Calu3 (cell line): ENCODE measurements around the gene RAMP3. TPM values are rescaled to one million over a fixed set of nuclear protein-coding genes. Genes with fewer than 3 reads are reported as not detected.
A peak's percentile ranks its signal among the peaks of the same experiment; 100 is the strongest.

Experiments used
- Bru-seq: library from RNA; stranded (reverse); fragments of 400-500 nt; gene quantifications from one replicate; lab custom pipeline; 2021; lab: Mats Ljungman, UMichigan
- BruChase-seq, 2 experiments: library from RNA; stranded (reverse); fragments of 400-500 nt; gene quantifications; one replicate each; lab custom pipeline; 2021; lab: Mats Ljungman, UMichigan
- BruUV-seq: library from RNA; stranded (reverse); fragments of 400-500 nt; replicated peaks from 2 replicates; lab custom pipeline; 2021; lab: Mats Ljungman, UMichigan
- CTCF ChIA-PET: fragments of 300-600 bp; sonication (Branson Sonifier 250); formaldehyde crosslinking; loops from one replicate; lab custom pipeline; 2022; ENCODE audit warnings: antibody characterized with exemption; lab: Charles Lee
- DNase-seq: peaks from one replicate; pipeline ENCODE4 v3.0.0; 2022
- H3K27ac Mint-ChIP-seq: one replicate; pipeline ENCODE4 v1.8.0; 2022; ENCODE audit warnings: mixed read lengths; ENCODE audit not compliant: unreplicated experiment
- H3K27me3 Mint-ChIP-seq: one replicate; pipeline ENCODE4 v1.8.0; 2022; ENCODE audit warnings: mixed read lengths; ENCODE audit not compliant: unreplicated experiment
- H3K36me3 Mint-ChIP-seq: one replicate; pipeline ENCODE4 v1.8.0; 2022; ENCODE audit warnings: mild to moderate bottlenecking, moderate library complexity, mixed read lengths; ENCODE audit not compliant: insufficient read depth, unreplicated experiment
- H3K4me1 Mint-ChIP-seq: one replicate; pipeline ENCODE4 v1.8.0; 2022; ENCODE audit warnings: mild to moderate bottlenecking, low read depth, mixed read lengths; ENCODE audit not compliant: unreplicated experiment
- H3K4me3 Mint-ChIP-seq: one replicate; pipeline ENCODE4 v1.8.0; 2022; ENCODE audit warnings: mild to moderate bottlenecking, low read depth, moderate library complexity, mixed read lengths; ENCODE audit not compliant: unreplicated experiment
- H3K9me3 Mint-ChIP-seq: one replicate; pipeline ENCODE4 v1.8.0; 2022; ENCODE audit warnings: low read depth, mixed read lengths; ENCODE audit not compliant: unreplicated experiment
- intact Hi-C: fragments of 100-400 bp; cut with micrococcal nuclease; formaldehyde crosslinking; loops from one replicate; pipeline ENCODE4 v1.10.0; 2022; ENCODE audit not compliant: unreplicated experiment
- long read RNA-seq: library from polyadenylated mRNA; stranded (forward); transcript quantifications from one replicate; pipeline ENCODE4 v2.0.0, GENCODE V29; 2022
- total RNA-seq: library from RNA; stranded (reverse); gene quantifications from 2 replicates; pipeline ENCODE4 v1.2.3, GENCODE V29; 2022
- TF ChIP-seq, protein P1 (sequence below): fragments of 200-600 bp; IDR thresholded peaks from one replicate; pipeline ENCODE4 v1.8.0; 2022; ENCODE audit warnings: antibody characterized with exemption; ENCODE audit not compliant: unreplicated experiment

The RAMP3 gene, protein sequence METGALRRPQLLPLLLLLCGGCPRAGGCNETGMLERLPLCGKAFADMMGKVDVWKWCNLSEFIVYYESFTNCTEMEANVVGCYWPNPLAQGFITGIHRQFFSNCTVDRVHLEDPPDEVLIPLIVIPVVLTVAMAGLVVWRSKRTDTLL
- total RNA-seq: not detected in 2 replicates
- Bru-seq, nascent RNA: not detected
- not detected for BruChase-seq, experiment 1, labeled RNA remaining after a 6-hour chase
- BruChase-seq, experiment 2, labeled RNA remaining after a 2-hour chase: not detected
- long read RNA-seq: 0 reads

DNA sequence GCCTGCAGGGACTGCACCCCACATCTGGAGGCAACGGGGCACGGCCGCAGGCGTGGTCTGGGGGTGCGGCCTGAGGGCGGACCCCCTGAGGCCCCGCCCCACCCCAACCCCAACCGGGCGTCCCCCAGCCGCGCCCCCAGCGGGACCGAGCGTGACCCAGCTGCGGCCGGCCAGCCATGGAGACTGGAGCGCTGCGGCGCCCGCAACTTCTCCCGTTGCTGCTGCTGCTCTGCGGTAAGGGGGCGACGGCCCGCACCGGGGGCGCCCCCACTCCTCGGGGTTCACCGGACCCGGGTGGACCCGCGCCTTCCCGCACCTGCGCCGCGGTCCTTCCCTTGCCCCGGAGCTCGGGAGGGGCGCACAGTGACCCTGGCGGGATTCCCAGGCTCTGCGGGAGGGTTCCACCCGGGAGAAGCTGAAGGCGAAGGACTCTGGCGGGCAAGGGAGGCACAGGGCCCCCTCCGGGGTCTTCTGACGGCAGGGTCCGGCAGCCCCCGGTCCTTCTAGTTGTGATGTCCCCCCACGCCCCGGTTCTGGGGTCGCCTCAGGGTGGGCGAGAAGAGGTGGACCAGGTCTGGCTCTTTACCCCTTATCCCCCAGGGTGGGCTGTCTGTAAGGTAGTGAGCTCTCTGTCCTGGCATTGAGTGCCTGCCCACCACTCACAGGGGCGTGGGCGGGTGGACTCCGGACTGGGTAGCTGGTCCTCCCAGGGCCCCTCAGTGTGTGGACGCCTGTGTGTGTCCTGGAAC is at the start of gene RAMP3:
TSS of gene RAMP3 (plus strand) at position 139 of the 749 bp plus-strand sequence. CDS start at position 177, 38 bp downstream.
- Mint-ChIP-seq H3K9me3 (no peaks in the 10 kb centered on the region), H3K4me3 (no peak within 1 kb of the TSS), H3K27ac (no peak within 1 kb of the TSS), H3K27me3 (peaks cover 71% of the 10 kb centered on the region), H3K4me1 (no peaks in the 10 kb centered on the region), H3K36me3 (no peaks in the 10 kb centered on the region)
- BruUV-seq: no TSS peak
- no peak for DNase-seq
- CTCF ChIA-PET: interaction anchor here (0.7 kb wide), 1 partner anchor 562 kb away, joined by 3 read pairs; no protein-coding TSS in a partner anchor
- intact Hi-C loops: loop anchor here (10.0 kb wide), 1 partner anchor 417 kb away; the partner anchor contains the start of gene ADCY1
- TF ChIP-seq, protein P1, sequence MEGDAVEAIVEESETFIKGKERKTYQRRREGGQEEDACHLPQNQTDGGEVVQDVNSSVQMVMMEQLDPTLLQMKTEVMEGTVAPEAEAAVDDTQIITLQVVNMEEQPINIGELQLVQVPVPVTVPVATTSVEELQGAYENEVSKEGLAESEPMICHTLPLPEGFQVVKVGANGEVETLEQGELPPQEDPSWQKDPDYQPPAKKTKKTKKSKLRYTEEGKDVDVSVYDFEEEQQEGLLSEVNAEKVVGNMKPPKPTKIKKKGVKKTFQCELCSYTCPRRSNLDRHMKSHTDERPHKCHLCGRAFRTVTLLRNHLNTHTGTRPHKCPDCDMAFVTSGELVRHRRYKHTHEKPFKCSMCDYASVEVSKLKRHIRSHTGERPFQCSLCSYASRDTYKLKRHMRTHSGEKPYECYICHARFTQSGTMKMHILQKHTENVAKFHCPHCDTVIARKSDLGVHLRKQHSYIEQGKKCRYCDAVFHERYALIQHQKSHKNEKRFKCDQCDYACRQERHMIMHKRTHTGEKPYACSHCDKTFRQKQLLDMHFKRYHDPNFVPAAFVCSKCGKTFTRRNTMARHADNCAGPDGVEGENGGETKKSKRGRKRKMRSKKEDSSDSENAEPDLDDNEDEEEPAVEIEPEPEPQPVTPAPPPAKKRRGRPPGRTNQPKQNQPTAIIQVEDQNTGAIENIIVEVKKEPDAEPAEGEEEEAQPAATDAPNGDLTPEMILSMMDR: no peak

DNA sequence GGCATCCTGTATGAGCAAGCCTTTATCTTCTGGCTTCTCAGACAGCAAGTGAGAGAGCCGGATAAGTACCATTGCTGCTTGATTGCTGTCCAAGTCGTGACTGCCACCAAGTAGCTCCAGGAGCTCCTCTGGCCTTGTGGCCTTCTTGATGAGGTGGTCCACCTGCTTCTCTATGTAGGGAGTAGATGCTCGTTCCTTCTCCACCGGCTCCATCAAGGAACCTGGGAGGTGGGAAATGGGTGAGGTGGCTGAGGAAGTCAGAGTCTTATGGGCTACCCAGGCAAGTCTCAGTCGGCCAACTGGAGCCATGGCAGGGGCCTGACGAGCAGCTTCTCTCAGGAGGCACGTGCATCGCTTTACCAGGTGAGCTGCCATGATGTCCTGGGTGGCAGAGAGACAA is 48.7 kb upstream of the RAMP3 start:
- BruUV-seq: no TSS peak
- peak overlapping the region; percentile 43 for H3K4me3 Mint-ChIP-seq
- DNase-seq: no peak
- TF ChIP-seq, protein P1: no peak
- peaks cover 73% of the 10 kb centered on the region for H3K36me3 Mint-ChIP-seq
- peaks cover 31% of the 10 kb centered on the region for H3K4me1 Mint-ChIP-seq
- H3K27me3 Mint-ChIP-seq: peaks cover 5% of the 10 kb centered on the region
- CTCF ChIA-PET: no interaction called here
- no peak overlapping the region for H3K27ac Mint-ChIP-seq
- no peaks in the 10 kb centered on the region for H3K9me3 Mint-ChIP-seq
- intact Hi-C loops: no loop called here

DNA sequence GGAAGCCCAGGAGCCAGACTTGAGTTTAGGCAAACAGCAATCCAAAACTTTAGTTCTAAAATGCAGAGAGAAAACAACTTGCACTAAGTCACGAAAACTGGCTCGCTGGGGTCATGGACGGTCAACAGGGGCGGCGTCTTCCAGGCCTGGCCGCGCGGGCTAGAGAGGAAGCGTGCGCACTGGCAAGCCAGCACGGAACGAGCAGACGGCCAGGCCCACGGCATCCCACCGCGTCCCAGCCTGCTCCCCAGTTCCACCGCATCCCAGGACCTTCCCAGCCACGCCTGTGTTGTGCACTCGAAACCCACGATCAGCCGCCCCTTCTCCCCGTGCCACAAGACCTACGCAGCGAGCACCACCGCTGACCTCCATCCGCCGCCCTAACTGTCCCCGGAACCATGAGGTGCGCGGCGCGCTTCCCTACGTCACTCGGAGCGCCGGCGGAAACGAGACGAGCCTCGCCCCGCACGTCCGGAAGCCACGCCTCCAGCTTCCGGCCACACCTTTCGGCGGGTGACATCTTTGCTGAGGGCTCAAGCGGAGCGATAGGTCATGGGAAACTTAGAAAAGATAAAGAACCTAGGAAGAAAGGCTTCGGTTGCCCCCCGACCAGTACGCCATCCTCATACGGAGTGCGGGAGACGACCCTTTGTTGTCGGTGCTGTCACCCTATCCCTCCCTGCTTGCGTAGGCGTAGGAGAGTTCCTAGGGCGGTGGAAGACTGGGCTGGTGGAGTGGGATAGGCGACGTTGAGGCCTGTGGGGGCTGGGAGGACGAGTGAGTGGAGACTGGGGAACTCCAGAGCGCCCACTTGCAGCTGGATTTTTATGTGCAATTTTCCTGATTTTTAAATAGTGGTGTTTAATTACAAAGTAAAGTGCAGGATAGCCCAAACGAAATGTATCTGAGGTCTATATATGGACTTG is 46.0 kb upstream of the RAMP3 start, which contains the start of gene TBRG4:
TSS of gene TBRG4 (minus strand) at position 400 of the 926 bp plus-strand sequence. CDS start 2,460 bp downstream, outside the sequence.
- TF ChIP-seq, protein P1: peak; percentile 21
- peaks cover 31% of the 10 kb centered on the region for H3K4me1 Mint-ChIP-seq
- H3K27ac Mint-ChIP-seq: peak within 1 kb of the TSS; percentile 99
- peaks cover 32% of the 10 kb centered on the region for H3K27me3 Mint-ChIP-seq
- H3K4me3 Mint-ChIP-seq: peak within 1 kb of the TSS; percentile 96
- intact Hi-C loops: loop anchor here (1.0 to 5.0 kb wide), 2 partner anchors 109 to 125 kb away; partner anchors contain the start of gene CCM2
- TSS peak; percentile 94 for BruUV-seq
- DNase-seq: peak; percentile 98
- CTCF ChIA-PET: interaction anchor here (0.7 to 1.6 kb wide), 5 partner anchors 16 to 138 kb away, joined by 3 to 7 read pairs (median 3); no protein-coding TSS in a partner anchor
- no peaks in the 10 kb centered on the region for H3K9me3 Mint-ChIP-seq
- H3K36me3 Mint-ChIP-seq: peaks cover 55% of the 10 kb centered on the region
